HG02588 (cell line): Measurements from ENCODE around the gene ASB6.

Experiments
- ATAC-seq: cut with Tn5 transposase; IDR thresholded peaks from one replicate; pipeline ENCODE4 v1.9.1; 2021; ENCODE audit warnings: mild to moderate bottlenecking, moderate library complexity; ENCODE audit not compliant: unreplicated experiment

ASB6 gene

GRCh38 chr9:129641750-129642585, at the start of gene ASB6:
TSS of gene ASB6 (minus strand) at chr9:129642151. CDS start at chr9:129641999, 152 bp downstream.
- peak; percentile 71 for ATAC-seq

GRCh38 chr9:129688285-129689043, 46.5 kb upstream of the ASB6 start:
- no peak for ATAC-seq

GRCh38 chr9:129687391-129687790, 45.4 kb upstream of the ASB6 start:
- ATAC-seq: no peak

- no peak for ATAC-seq
Measured at GRCh38 chr9:129686736-129687135, 44.8 kb upstream of the ASB6 start.

- no peak for ATAC-seq
Measured at GRCh38 chr9:129685933-129686259, 43.9 kb upstream of the ASB6 start.

- ATAC-seq: no peak
Measured at GRCh38 chr9:129685220-129685932, 43.4 kb upstream of the ASB6 start.

- ATAC-seq: no peak
Measured at GRCh38 chr9:129682381-129682780, 40.4 kb upstream of the ASB6 start.

GRCh38 chr9:129681924-129682323, 40.0 kb upstream of the ASB6 start:
- no peak for ATAC-seq

- ATAC-seq: no peak
Measured at GRCh38 chr9:129679537-129679936, 37.6 kb upstream of the ASB6 start.

- ATAC-seq: no peak
Measured at GRCh38 chr9:129678844-129679243, 36.9 kb upstream of the ASB6 start.

GRCh38 chr9:129677456-129677855, 35.5 kb upstream of the ASB6 start:
- ATAC-seq: no peak

GRCh38 chr9:129676975-129677374, 35.0 kb upstream of the ASB6 start:
- no peak for ATAC-seq

- ATAC-seq: no peak
Measured at GRCh38 chr9:129676287-129676686, 34.3 kb upstream of the ASB6 start.

GRCh38 chr9:129675620-129676019, 33.7 kb upstream of the ASB6 start:
- no peak for ATAC-seq

GRCh38 chr9:129674229-129674628, 32.3 kb upstream of the ASB6 start:
- no peak for ATAC-seq

GRCh38 chr9:129673602-129674001, 31.7 kb upstream of the ASB6 start:
- no peak for ATAC-seq

GRCh38 chr9:129672702-129673101, 30.8 kb upstream of the ASB6 start:
- no peak for ATAC-seq

- ATAC-seq: no peak
Measured at GRCh38 chr9:129671519-129671918, 29.6 kb upstream of the ASB6 start.

- no peak for ATAC-seq
Measured at GRCh38 chr9:129671065-129671464, 29.1 kb upstream of the ASB6 start.

- ATAC-seq: no peak
Measured at GRCh38 chr9:129669946-129670345, 28.0 kb upstream of the ASB6 start.

- ATAC-seq: no peak
Measured at GRCh38 chr9:129669141-129669718, 27.3 kb upstream of the ASB6 start.
